ENCODE data around the gene AUH.
A peak's percentile ranks its signal among the peaks of the same experiment; 100 is the strongest.

The AUH gene

DNA sequence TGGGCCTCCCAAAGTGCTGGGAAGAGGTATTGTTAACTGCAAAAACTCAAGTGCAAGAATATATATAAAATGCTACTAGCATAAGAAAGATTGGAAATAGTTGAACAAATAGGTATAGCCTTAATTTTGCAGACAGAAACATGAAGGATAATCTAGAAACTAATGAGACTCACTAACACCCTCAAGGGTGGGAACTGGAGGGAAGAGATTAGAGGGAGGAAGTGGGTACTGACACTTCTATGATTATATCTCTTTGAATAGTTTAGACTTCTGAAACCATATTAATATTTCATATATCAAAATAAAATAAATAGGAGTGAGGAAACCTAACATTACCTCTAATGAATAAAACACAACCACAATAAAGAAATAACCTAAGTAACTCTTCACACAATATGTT is 23.0 kb downstream of the AUH start:
- no peak for DNase-seq (ENCODE audit: low read depth in 2 of 2)

- DNase-seq (ENCODE audit: low read depth in 2 of 2): no peak
These were observed 24.9 kb downstream of the AUH start for GRCh38 chr9:91336786-91337185.

DNA sequence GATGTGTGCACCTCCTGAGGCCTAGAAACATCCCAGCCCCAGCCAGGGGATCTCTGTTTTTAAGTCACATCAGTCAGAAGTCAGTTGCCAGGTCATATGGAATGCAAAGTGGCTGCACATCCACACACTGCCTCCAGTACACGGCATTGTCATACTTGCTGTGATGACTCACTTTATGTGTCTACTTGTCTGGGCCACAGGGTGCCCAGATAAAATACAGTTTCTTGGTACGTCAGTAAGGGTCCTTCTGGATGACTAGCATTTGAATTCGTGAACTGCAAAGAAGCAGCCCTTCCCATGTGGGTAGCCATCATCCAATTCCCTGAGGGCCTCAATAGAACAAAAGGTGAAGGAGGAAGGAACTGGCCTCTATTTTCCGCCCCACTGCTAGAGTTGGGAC is 27.7 kb downstream of the AUH start:
- no peak for DNase-seq (ENCODE audit: low read depth in 2 of 2)

GRCh38 chr9:91333551-91333950 is 28.2 kb downstream of the AUH start:
- no peak for DNase-seq (ENCODE audit: low read depth in 2 of 2)

- DNase-seq (ENCODE audit: low read depth in 2 of 2): no peak
These were observed 29.0 kb downstream of the AUH start for GRCh38 chr9:91332546-91333231.

- DNase-seq (ENCODE audit: low read depth in 2 of 2): no peak
These were observed 29.9 kb downstream of the AUH start for GRCh38 chr9:91331849-91332248.

DNA sequence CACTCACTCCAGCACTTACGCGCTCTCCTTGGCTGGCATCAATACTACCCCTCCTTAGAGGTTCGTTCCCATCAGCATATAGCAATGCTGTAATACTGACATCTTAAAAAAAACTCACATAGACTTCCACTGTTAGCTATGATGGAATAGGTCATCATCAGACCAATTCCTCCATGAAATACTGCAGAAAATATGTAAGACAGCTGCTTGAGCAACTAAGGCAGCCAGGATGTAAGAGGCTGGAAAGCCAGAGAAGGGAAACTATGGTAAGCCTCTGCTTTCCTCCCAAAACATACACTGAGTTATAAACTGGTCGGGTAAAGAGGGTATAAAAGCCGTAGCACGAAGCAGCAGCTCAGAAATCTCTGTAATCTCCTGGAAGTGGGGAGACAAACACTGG is 33.5 kb downstream of the AUH start:
- DNase-seq (ENCODE audit: low read depth in 2 of 2): no peak

GRCh38 chr9:91321691-91322090 is 40.0 kb downstream of the AUH start:
- no peak for DNase-seq (ENCODE audit: low read depth in 2 of 2)

GRCh38 chr9:91320299-91320698 is 41.4 kb downstream of the AUH start:
- no peak for DNase-seq (ENCODE audit: low read depth in 2 of 2)

DNA sequence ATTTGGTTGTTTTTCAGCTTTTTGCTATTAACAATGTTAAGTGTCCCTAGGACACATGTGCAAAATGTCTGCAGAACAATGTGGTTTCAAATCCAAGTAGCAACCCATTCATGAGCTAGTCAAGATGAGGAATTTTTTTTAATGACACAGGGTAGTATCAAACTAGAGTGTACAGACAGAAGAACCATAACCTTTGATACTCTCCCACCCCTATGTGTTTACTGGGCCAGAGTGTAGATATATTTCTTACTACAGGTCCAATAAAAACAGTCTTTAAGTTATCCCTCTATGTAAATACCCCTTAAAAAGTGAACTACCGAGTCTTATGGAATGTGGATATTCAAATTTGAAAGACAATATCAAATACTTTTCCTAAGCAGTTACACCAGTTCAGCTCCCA is 45.6 kb downstream of the AUH start:
- no peak for DNase-seq (ENCODE audit: low read depth in 2 of 2)

- DNase-seq (ENCODE audit: low read depth in 2 of 2): no peak
These were observed 46.5 kb downstream of the AUH start for GRCh38 chr9:91315191-91315590.

GRCh38 chr9:91312717-91313325 is 48.9 kb downstream of the AUH start:
- no peak for DNase-seq (ENCODE audit: low read depth in 2 of 2)

- DNase-seq (ENCODE audit: low read depth in 2 of 2): no peak
These were observed 51.7 kb downstream of the AUH start for GRCh38 chr9:91310037-91310436.

DNA sequence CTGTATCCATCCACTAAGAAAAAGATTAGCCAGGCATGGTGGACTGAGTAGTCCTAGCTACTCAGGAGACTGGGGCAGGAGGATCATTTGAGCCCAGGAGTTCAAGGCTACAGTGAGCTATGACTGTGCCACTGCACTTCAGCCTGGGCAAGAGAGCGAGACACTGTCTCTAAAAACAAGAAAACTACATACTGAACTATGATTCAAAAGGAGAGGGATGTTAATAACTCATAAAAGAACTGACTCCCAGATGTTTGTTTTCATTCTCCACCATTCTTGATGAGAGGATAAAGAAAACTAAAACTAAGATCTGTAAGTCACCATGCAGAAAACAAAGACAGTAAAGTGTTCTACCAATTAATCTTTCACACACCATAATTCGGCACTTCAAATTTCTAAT is 53.5 kb downstream of the AUH start:
- DNase-seq (ENCODE audit: low read depth in 2 of 2): no peak

GRCh38 chr9:91307279-91307678 is 54.4 kb downstream of the AUH start:
- no peak for DNase-seq (ENCODE audit: low read depth in 2 of 2)

DNA sequence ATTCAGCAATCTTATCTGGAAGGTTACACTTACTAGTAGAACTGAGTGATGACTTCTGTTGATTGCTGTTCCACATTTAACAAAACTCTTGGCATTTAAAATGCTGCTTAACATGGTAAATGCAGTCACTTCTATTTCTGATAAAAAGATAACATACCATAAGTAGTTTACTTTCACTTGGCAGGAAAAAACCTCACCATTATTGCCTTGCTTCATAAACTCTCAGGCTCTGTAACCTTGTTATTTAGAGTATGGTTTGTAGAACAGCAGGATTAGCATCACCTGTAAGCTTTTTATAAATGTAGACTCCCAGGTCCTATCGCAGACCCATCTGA is 55.5 kb downstream of the AUH start:
- DNase-seq (ENCODE audit: low read depth in 2 of 2): no peak

- DNase-seq (ENCODE audit: low read depth in 2 of 2): no peak
These were observed 56.0 kb downstream of the AUH start for GRCh38 chr9:91305596-91306295.

DNA sequence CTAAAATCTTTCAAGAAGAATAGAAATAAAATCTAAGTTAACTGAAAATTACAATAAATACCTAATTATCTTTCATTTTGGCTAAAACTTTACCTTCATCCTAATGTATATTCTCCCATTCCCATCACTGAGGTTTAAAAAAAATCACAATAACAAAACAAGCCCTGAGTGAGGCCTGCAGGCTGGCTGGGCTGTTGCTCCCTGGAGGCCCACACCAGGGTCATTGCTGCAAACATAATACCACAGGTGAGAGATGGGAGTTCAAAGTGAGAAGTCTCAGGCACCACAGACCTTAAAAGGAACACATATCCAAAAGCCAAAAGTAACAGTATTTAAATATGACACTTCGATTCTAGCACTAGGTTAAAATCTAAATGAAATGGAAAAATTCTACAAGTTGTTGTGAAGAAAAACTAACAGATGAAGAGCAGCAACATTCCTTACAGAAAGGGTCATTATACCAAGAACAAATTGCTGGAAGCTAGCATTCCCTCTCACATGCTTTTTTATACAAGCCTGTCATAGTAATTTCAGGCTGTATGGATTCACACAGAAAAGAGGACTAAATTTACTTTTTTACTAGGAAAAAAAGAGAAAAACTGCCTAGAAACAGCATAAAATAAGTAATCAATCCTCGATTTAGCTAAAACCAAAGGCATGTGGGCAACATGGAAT is 57.8 kb downstream of the AUH start:
- no peak for DNase-seq (ENCODE audit: low read depth in 2 of 2)

- DNase-seq (ENCODE audit: low read depth in 2 of 2): peak; percentile 53 to 64
These were observed 58.9 kb downstream of the AUH start for GRCh38 chr9:91302831-91303230.

GRCh38 chr9:91301161-91301560 is 60.6 kb downstream of the AUH start:
- peak in 1 of 2 experiments; percentile 11 for DNase-seq (ENCODE audit: low read depth in 2 of 2)

DNA sequence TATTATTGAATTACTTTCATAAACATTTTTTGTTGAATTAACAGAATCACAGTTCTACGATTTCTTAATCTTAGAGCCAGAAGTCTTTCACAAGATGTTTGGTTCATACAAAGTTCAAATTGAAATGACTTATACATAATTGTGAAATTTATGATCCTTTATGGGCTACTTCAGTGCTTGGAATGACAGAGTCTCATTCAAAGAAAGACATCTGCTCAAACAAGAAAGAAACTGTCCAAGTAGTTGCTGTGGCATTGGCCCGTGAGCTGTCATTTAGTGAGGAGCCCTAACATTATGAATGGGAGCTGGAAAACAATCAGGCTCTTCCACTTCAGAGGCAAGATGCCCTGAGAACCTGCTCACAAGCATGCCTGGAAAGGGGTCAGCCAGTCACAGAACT is 63.4 kb downstream of the AUH start:
- DNase-seq (ENCODE audit: low read depth in 2 of 2): peak; percentile 14 to 16

GRCh38 chr9:91297306-91297705 is 64.4 kb downstream of the AUH start:
- DNase-seq (ENCODE audit: low read depth in 2 of 2): no peak

GRCh38 chr9:91296354-91296753 is 65.4 kb downstream of the AUH start:
- no peak for DNase-seq (ENCODE audit: low read depth in 2 of 2)
